ENCODE measurements around the gene SVBP. TPM values are rescaled to one million over a fixed set of nuclear protein-coding genes. Genes with fewer than 3 reads are reported as not detected.

SVBP gene
- total RNA-seq, 1 experiment from 2014 or later: 18.6 TPM

DNA sequence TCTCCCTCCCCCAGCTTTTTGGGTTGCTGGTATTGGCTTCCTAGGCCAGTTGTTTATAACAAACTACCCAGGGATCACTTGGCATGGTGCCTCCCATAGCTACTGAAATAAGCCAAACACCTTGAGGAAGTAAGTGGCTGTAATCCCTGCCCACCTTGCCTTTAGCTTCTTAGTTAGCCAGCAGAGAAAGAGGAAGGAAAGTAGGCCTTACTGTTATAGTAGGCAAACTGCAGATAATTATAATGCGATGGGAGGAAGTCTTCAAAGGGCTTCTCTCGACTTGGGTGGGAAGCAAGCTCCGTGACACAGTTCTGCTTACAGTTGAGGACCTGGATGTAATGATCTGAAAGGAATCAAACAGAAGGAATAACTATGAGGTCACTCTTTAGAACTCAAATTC lies 58.6 kb downstream of the SVBP start:
- Mint-ChIP-seq H3K36me3 (ENCODE audit: insufficient read depth, unreplicated experiment) (peaks cover 7% of the 10 kb centered on the region), H3K27ac (ENCODE audit: unreplicated experiment) (no peak overlapping the region), H3K9me3 (ENCODE audit: unreplicated experiment) (no peaks in the 10 kb centered on the region), H3K27me3 (ENCODE audit: insufficient read depth, unreplicated experiment) (no peaks in the 10 kb centered on the region), H3K4me3 (ENCODE audit: unreplicated experiment) (no peak overlapping the region), H3K4me1 (ENCODE audit: low read depth, unreplicated experiment) (peaks cover 6% of the 10 kb centered on the region)
- no peak for DNase-seq
- Histone ChIP-seq H3K27me3 (replicated peaks; ENCODE audit: control insufficient read depth, insufficient read depth, low read length) (no peaks in the 10 kb centered on the region), H3K4me3 (ENCODE audit: low read depth, low read length) (no peak overlapping the region), H3K36me3 (ENCODE audit: control insufficient read depth, insufficient read depth, low read length) (no peaks in the 10 kb centered on the region), H3K4me1 (no peaks in the 10 kb centered on the region), H3K9me3 (no peaks in the 10 kb centered on the region)
- BruUV-seq (replicated peaks): no TSS peak
- ChIA-PET CTCF (no interaction called here), POLR2A (interaction anchor here (0.6 kb wide), 1 partner anchor 393 kb away, joined by 3 read pairs; no protein-coding TSS in a partner anchor)
- TF ChIP-seq CTCF (IDR thresholded peaks at IDR 0.05; ENCODE audit: insufficient read depth in 1 of 2, low read depth in 1 of 2, low read length in 1 of 2, severe bottlenecking in 1 of 2, unreplicated experiment in 1 of 2): no peak
- intact Hi-C loops (cut with micrococcal nuclease; ENCODE audit: unreplicated experiment): loop anchor here (5.0 kb wide), 1 partner anchor 181 kb away; no protein-coding TSS in a partner anchor

- no peaks in the 10 kb centered on the region for H3K36me3 ChIP-seq (ENCODE audit: control insufficient read depth, insufficient read depth, low read length)
- H3K4me1 Mint-ChIP-seq (ENCODE audit: low read depth, unreplicated experiment): peaks cover 6% of the 10 kb centered on the region
- POLR2A ChIA-PET: interaction anchor here (1.3 kb wide), 1 partner anchor 9 kb away, joined by 6 read pairs; the partner anchor contains the start of genes C1orf50 and P3H1
- H3K27ac Mint-ChIP-seq (ENCODE audit: unreplicated experiment): no peak overlapping the region
- peaks cover 7% of the 10 kb centered on the region for H3K36me3 Mint-ChIP-seq (ENCODE audit: insufficient read depth, unreplicated experiment)
- TF ChIP-seq CTCF (IDR thresholded peaks at IDR 0.05; ENCODE audit: insufficient read depth in 1 of 2, low read depth in 1 of 2, low read length in 1 of 2, severe bottlenecking in 1 of 2, unreplicated experiment in 1 of 2): no peak
- H3K27me3 Mint-ChIP-seq (ENCODE audit: insufficient read depth, unreplicated experiment): no peaks in the 10 kb centered on the region
- H3K9me3 Mint-ChIP-seq (ENCODE audit: unreplicated experiment): no peaks in the 10 kb centered on the region
- CTCF ChIA-PET: interaction anchor here (0.8 to 2.0 kb wide), 3 partner anchors 9 to 316 kb away, joined by 3 to 9 read pairs (median 4); partner anchors contain the start of genes C1orf50 and P3H1
- no peak overlapping the region for H3K4me3 Mint-ChIP-seq (ENCODE audit: unreplicated experiment)
- H3K4me1 ChIP-seq: no peaks in the 10 kb centered on the region
- no TSS peak for BruUV-seq (replicated peaks)
- H3K4me3 ChIP-seq (ENCODE audit: low read depth, low read length): no peak overlapping the region
- intact Hi-C loops (cut with micrococcal nuclease; ENCODE audit: unreplicated experiment): loop anchor here (5.0 kb wide), 1 partner anchor 181 kb away; no protein-coding TSS in a partner anchor
- DNase-seq: no peak
- no peaks in the 10 kb centered on the region for H3K27me3 ChIP-seq (replicated peaks; ENCODE audit: control insufficient read depth, insufficient read depth, low read length)
- no peaks in the 10 kb centered on the region for H3K9me3 ChIP-seq
Measured at GRCh38 chr1:42757892-42758275, 59.3 kb downstream of the SVBP start.

Other genes starting within 250 kb of the SVBP start
- gene PPIH, start 159.0 kb downstream of the SVBP start, total RNA-seq (2022): 54.7 and 58.2 TPM in 2 replicates
- gene YBX1, start 135.0 kb downstream of the SVBP start, total RNA-seq (2022): 567 and 622 TPM in 2 replicates
- gene CLDN19, start 77.2 kb downstream of the SVBP start, total RNA-seq (2022): 2.9 and 4.0 TPM in 2 replicates
- gene P3H1, start 50.4 kb downstream of the SVBP start, total RNA-seq (2022): 20.5 and 21.2 TPM in 2 replicates
- 6.1 and 6.3 TPM in 2 replicates for gene C1orf50, start 50.1 kb downstream of the SVBP start, total RNA-seq (2022)
- gene TMEM269, start 32.4 kb downstream of the SVBP start, total RNA-seq (2022): 0.58 and 0.68 TPM in 2 replicates
- 4.8 and 5.2 TPM in 2 replicates for gene ERMAP, start 275 bp downstream of the SVBP start, total RNA-seq (2022)
- 6.2 and 7.8 TPM in 2 replicates for gene ZNF691, start 29.2 kb upstream of the SVBP start, total RNA-seq (2022)
- 422 and 437 TPM in 2 replicates for gene SLC2A1, start 141.5 kb upstream of the SVBP start, total RNA-seq (2022)